ENCODE measurements around the gene AUNIP. TPM values are rescaled to one million over a fixed set of nuclear protein-coding genes. Genes with fewer than 3 reads are reported as not detected.

Gene AUNIP
- total RNA-seq (2022) (5.2 and 9.4 TPM in 2 replicates), Bru-seq, nascent RNA (percentile 60 among the genes with signal in this experiment), BruChase-seq, experiment 1, labeled RNA remaining after a 6-hour chase (percentile 41 among the genes with signal in this experiment), BruChase-seq, experiment 2, labeled RNA remaining after a 2-hour chase (percentile 58 among the genes with signal in this experiment)
- long read RNA-seq, transcript AUNIP-201 (3 exons, 2,116 nt): major isoform, 20 of 20 reads
- long read RNA-seq, partial matches to known transcripts: 0 of 20 reads
- long read RNA-seq, other reads (novel, unspliced or antisense): 0 of 20 reads

GRCh38 chr1:25858906-25859789 is at the start of gene AUNIP:
Gene AUNIP (minus strand): TSS chr1:25859457. CDS start chr1:25859357, 100 bp downstream.
- Mint-ChIP-seq H3K4me1 (ENCODE audit: insufficient read depth, unreplicated experiment) (peaks cover 23% of the 10 kb centered on the region), H3K36me3 (ENCODE audit: insufficient read depth, unreplicated experiment) (no peaks in the 10 kb centered on the region), H3K9me3 (ENCODE audit: unreplicated experiment) (no peaks in the 10 kb centered on the region), H3K27me3 (ENCODE audit: insufficient read depth, unreplicated experiment) (no peaks in the 10 kb centered on the region), H3K27ac (ENCODE audit: low read depth, unreplicated experiment) (peak within 1 kb of the TSS; percentile 93), H3K4me3 (ENCODE audit: unreplicated experiment) (peak within 1 kb of the TSS; percentile 97)
- ChIA-PET CTCF (interaction anchor here (1.1 kb wide), 1 partner anchor 33 kb away, joined by 3 read pairs; no protein-coding TSS in a partner anchor), POLR2A (interaction anchor here (0.7 to 2.8 kb wide), 14 partner anchors 11 to 138 kb away, joined by 3 to 15 read pairs (median 5); partner anchors contain the start of genes MTFR1L, PAFAH2 and PAQR7)
- TF ChIP-seq CTCF (IDR thresholded peaks at IDR 0.05; ENCODE audit: unreplicated experiment): no peak
- intact Hi-C loops (cut with micrococcal nuclease): loop anchor here (1.0 to 2.0 kb wide), 2 partner anchors 31 to 38 kb away; no protein-coding TSS in a partner anchor
- no TSS peak for BruUV-seq (replicated peaks)
- peak; percentile 86 for DNase-seq (ENCODE audit: unreplicated experiment)

GRCh38 chr1:25909040-25909439 is 49.8 kb upstream of the AUNIP start:
- no peak for TF ChIP-seq CTCF (IDR thresholded peaks at IDR 0.05; ENCODE audit: unreplicated experiment)
- H3K4me1 Mint-ChIP-seq (ENCODE audit: insufficient read depth, unreplicated experiment): peaks cover 7% of the 10 kb centered on the region
- no peaks in the 10 kb centered on the region for H3K27me3 Mint-ChIP-seq (ENCODE audit: insufficient read depth, unreplicated experiment)
- ChIA-PET POLR2A (no interaction called here), CTCF (interaction anchor here (0.6 to 1.5 kb wide), 2 partner anchors 13 to 324 kb away, joined by 3 to 5 read pairs; no protein-coding TSS in a partner anchor)
- H3K4me3 Mint-ChIP-seq (ENCODE audit: unreplicated experiment): no peak overlapping the region
- no peaks in the 10 kb centered on the region for H3K36me3 Mint-ChIP-seq (ENCODE audit: insufficient read depth, unreplicated experiment)
- no TSS peak for BruUV-seq (replicated peaks)
- no peak for DNase-seq (ENCODE audit: unreplicated experiment)
- H3K9me3 Mint-ChIP-seq (ENCODE audit: unreplicated experiment): no peaks in the 10 kb centered on the region
- no peak overlapping the region for H3K27ac Mint-ChIP-seq (ENCODE audit: low read depth, unreplicated experiment)
- intact Hi-C loops (cut with micrococcal nuclease): no loop called here

GRCh38 chr1:25908161-25908560 is 48.9 kb upstream of the AUNIP start:
- no peaks in the 10 kb centered on the region for H3K36me3 Mint-ChIP-seq (ENCODE audit: insufficient read depth, unreplicated experiment)
- DNase-seq (ENCODE audit: unreplicated experiment): no peak
- no peak for TF ChIP-seq CTCF (IDR thresholded peaks at IDR 0.05; ENCODE audit: unreplicated experiment)
- no TSS peak for BruUV-seq (replicated peaks)
- ChIA-PET CTCF (interaction anchor here (1.5 kb wide), 1 partner anchor 12 kb away, joined by 5 read pairs; no protein-coding TSS in a partner anchor), POLR2A (interaction anchor here (0.5 to 4.4 kb wide), 3 partner anchors 88 to 425 kb away, joined by 3 to 27 read pairs (median 4); partner anchors contain the start of gene PAFAH2)
- intact Hi-C loops (cut with micrococcal nuclease): no loop called here
- peaks cover 11% of the 10 kb centered on the region for H3K4me1 Mint-ChIP-seq (ENCODE audit: insufficient read depth, unreplicated experiment)
- H3K4me3 Mint-ChIP-seq (ENCODE audit: unreplicated experiment): no peak overlapping the region
- no peaks in the 10 kb centered on the region for H3K27me3 Mint-ChIP-seq (ENCODE audit: insufficient read depth, unreplicated experiment)
- no peaks in the 10 kb centered on the region for H3K9me3 Mint-ChIP-seq (ENCODE audit: unreplicated experiment)
- H3K27ac Mint-ChIP-seq (ENCODE audit: low read depth, unreplicated experiment): no peak overlapping the region

- ChIA-PET CTCF (interaction anchor here (0.6 to 1.5 kb wide), 3 partner anchors 12 to 548 kb away, joined by 3 to 5 read pairs (median 4); partner anchors contain the start of gene MTFR1L), POLR2A (interaction anchor here (0.7 to 4.4 kb wide), 2 partner anchors 89 to 411 kb away, joined by 3 to 27 read pairs; partner anchors contain the start of gene PAFAH2)
- DNase-seq (ENCODE audit: unreplicated experiment): no peak
- Mint-ChIP-seq H3K36me3 (ENCODE audit: insufficient read depth, unreplicated experiment) (no peaks in the 10 kb centered on the region), H3K4me1 (ENCODE audit: insufficient read depth, unreplicated experiment) (peaks cover 12% of the 10 kb centered on the region), H3K4me3 (ENCODE audit: unreplicated experiment) (peak overlapping the region; percentile 91), H3K9me3 (ENCODE audit: unreplicated experiment) (no peaks in the 10 kb centered on the region), H3K27ac (ENCODE audit: low read depth, unreplicated experiment) (no peak overlapping the region), H3K27me3 (ENCODE audit: insufficient read depth, unreplicated experiment) (no peaks in the 10 kb centered on the region)
- intact Hi-C loops (cut with micrococcal nuclease): no loop called here
- no TSS peak for BruUV-seq (replicated peaks)
- TF ChIP-seq CTCF (IDR thresholded peaks at IDR 0.05; ENCODE audit: unreplicated experiment): no peak
These were observed 48.3 kb upstream of the AUNIP start for GRCh38 chr1:25907601-25908000.
